GM19467 (cell line): ENCODE results near the gene KLHL11.

ENCODE experiments used
- ATAC-seq: cut with Tn5 transposase; IDR thresholded peaks from one replicate; pipeline ENCODE4 v1.9.1; 2021; ENCODE audit warnings: mild to moderate bottlenecking, moderate library complexity; ENCODE audit not compliant: unreplicated experiment

Gene KLHL11

GRCh38 chr17:41811549-41812380 lies 53.5 kb downstream of the KLHL11 start, which contains the start of gene P3H4:
P3H4 (minus strand) TSS chr17:41811949; CDS start chr17:41811915, 34 bp downstream.
- ATAC-seq, result peak; percentile 49

DNA sequence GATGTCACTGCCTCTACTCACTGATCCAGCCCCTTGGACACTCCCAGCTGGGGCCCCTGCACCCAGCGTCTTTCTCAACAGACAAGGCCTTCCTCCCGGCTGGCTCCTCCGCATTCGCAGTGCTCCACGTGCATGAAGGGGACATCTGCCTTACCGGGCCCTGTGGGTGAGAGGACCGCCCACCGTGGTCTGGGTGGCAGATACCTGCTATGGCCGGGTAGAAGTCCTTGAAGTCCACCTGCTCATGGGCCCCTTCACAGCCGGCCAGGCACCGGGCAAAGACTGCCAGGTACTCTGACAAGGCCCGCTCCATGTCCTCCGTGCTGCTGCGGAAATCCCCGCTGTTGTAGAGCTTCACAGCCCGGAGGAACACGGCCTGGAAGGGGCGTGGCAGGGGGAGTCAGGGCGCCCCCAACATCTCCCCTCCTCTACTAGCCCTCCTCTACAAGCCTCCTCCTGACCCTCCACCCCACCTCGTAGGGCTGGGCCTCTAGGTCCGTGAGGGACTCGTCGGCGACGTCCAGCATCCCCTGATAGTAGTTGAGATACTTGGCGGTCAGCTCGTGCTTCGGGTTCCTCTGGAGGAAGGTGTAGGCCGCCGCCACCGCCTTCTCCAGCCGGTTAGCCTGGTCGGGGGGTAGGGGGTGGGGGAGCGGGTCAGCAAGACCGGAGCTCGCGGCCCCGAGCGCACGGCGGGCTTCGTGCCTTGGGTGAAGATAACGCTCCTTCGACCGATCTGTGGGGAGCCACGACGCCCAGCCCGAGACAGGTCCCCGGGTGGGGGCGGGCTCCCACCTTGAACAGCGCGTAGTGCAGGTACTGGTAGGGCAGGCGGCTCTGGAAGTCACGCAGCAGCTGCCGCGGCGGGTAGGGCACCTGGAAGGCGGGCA lies 54.3 kb downstream of the KLHL11 start:
- no peak for ATAC-seq

DNA sequence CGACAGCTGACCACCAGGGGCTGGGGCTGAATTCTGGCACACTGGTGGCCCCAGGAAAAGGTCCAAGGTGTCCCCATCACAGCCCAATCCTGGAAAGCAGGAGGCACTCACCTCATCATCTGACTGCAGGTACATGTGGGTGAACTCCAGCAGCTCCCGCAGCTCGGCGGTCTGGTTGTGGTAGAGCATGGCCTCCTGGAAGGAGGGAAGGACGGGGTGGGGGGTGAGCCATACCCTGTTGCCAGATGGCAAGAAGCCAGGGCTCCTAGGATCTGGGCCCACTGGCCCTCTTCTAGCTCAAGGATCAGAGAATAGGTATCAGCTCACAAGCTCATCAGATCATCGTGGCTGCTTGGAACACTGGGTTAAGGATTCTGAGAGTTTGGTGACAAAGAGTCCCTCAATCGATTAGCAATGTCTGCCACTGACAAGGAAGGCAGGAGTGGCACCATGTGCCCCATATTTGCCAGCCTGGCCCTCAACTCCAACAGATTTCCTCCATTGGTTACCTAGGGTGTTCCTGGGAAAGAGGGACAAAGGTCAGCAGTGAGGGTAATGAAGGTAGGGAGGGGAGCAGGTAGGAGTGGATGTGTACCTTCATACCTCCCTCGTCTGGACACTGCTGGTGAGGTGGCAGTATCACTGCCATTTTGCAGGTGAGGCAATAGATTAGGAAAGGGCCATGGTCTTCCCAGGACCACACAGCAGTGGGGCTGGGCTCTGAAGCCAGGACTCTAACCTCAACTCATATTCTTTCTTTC lies 58.4 kb downstream of the KLHL11 start:
- ATAC-seq, result no peak
